ENCODE data around the gene APAF1.

DNA sequence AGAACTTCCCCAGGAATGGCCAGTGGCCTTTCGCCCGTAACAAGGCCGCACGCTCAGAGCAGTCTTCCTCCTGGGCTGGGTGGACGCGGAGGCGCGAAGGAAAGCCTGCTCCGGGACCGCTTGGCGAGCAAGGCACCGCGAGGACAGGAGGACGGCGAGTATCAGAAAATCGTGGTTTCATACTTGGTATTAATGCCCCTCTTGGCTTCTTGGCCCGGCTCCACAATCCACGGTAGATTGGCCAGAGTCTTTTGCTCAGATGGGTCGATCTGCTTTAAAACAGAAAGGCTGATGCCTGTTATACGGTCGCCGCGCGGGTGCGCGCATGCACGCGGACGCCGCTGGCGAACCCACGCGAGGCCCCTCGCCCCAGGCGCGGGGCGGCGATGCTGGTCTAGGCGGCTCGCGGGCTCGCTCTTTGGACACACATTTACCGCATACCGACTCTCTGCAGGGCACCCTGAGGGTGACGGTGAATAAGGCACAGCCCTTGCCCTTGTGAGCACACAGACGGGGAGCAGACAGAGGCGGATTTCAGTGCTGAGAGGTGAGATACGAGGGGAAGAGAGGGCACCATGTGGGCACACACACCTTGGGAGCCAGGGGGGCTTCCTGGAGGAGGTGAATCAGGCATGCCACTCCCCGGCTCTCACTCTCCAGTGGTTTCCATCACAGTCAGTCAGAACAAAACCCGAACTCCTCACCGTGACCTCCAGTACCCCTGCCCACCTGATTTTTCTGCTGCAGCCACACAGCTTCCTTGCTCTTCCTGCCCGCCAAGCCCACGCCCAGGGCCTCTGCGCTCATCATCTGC, 100.7 kb downstream of the APAF1 start:
- TF ChIP-seq EP300 (IDR thresholded peaks at IDR 0.05), result no peak
- TF ChIP-seq POLR2A (IDR thresholded peaks at IDR 0.05), result no peak
- TF ChIP-seq, protein P1, sequence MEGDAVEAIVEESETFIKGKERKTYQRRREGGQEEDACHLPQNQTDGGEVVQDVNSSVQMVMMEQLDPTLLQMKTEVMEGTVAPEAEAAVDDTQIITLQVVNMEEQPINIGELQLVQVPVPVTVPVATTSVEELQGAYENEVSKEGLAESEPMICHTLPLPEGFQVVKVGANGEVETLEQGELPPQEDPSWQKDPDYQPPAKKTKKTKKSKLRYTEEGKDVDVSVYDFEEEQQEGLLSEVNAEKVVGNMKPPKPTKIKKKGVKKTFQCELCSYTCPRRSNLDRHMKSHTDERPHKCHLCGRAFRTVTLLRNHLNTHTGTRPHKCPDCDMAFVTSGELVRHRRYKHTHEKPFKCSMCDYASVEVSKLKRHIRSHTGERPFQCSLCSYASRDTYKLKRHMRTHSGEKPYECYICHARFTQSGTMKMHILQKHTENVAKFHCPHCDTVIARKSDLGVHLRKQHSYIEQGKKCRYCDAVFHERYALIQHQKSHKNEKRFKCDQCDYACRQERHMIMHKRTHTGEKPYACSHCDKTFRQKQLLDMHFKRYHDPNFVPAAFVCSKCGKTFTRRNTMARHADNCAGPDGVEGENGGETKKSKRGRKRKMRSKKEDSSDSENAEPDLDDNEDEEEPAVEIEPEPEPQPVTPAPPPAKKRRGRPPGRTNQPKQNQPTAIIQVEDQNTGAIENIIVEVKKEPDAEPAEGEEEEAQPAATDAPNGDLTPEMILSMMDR (IDR thresholded peaks at IDR 0.05), result no peak
